GM23338 (cell line): Measurements from ENCODE around the gene RCBTB1.

Experiments
- CREB1 ChIP-seq: fragments of 250-450 bp; sonication (Bioruptor Pico); IDR thresholded peaks from 2 replicates; pipeline ENCODE4 v1.5.0; 2020; ENCODE audit warnings: low read depth, mild to moderate bottlenecking, moderate library complexity
- POLR2AphosphoS5 ChIP-seq: IDR thresholded peaks from 2 replicates; pipeline ENCODE4 v1.6.1; 2016; ENCODE audit warnings: antibody characterized with exemption, low read depth
- TF ChIP-seq, protein P1 (sequence below), 2 experiments: fragments of 200-600 bp in 1 of 2; sonication (generic) in 1 of 2; conservative IDR thresholded peaks; 2 replicates each; pipeline versions ENCODE4 v1.5.1 to v1.6.1; 2016 to 2017; ENCODE audit warnings: antibody characterized with exemption in 2 of 2, low read depth in 2 of 2, mild to moderate bottlenecking in 2 of 2, moderate library complexity in 1 of 2

DNA sequence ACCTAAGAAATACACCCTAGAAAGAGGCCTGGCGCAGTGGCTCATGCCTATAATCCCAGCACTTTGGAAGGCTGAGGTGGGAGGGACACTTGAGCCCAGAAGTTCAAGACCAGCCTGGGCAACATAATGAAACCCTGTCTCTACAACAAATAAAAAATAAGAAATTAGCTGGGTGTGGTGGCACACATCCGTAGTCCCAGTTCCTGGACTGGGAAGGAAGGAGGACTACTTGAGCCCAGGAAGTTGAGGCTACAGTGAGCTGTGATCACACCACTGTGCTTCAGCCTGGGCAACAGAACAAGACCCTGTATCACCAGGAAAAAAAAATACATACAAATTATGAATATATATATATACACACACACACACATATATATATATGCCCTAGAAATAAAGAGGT is 47.0 kb downstream of the RCBTB1 start:
- TF ChIP-seq, protein P1, sequence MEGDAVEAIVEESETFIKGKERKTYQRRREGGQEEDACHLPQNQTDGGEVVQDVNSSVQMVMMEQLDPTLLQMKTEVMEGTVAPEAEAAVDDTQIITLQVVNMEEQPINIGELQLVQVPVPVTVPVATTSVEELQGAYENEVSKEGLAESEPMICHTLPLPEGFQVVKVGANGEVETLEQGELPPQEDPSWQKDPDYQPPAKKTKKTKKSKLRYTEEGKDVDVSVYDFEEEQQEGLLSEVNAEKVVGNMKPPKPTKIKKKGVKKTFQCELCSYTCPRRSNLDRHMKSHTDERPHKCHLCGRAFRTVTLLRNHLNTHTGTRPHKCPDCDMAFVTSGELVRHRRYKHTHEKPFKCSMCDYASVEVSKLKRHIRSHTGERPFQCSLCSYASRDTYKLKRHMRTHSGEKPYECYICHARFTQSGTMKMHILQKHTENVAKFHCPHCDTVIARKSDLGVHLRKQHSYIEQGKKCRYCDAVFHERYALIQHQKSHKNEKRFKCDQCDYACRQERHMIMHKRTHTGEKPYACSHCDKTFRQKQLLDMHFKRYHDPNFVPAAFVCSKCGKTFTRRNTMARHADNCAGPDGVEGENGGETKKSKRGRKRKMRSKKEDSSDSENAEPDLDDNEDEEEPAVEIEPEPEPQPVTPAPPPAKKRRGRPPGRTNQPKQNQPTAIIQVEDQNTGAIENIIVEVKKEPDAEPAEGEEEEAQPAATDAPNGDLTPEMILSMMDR (conservative IDR thresholded peaks at IDR 0.05; ENCODE audit: low read depth in 2 of 2): no peak
- no peak for TF ChIP-seq CREB1 (CRISPR knock-in tag)
- TF ChIP-seq POLR2AphosphoS5: no peak
